Endothelial cell of umbilical vein (primary cell): ENCODE results near the gene PTGER2. TPM values are rescaled to one million over a fixed set of nuclear protein-coding genes. Genes with fewer than 3 reads are reported as not detected.

Experiments
- BruUV-seq: library from RNA; stranded (reverse); fragments of 400-500 nt; replicated peaks from 2 replicates; lab custom pipeline; 2021; lab: Mats Ljungman, UMichigan
- CTCF ChIA-PET: fragments of 300-600, 350-600 bp; sonication (Branson Sonifier 250); formaldehyde crosslinking; loops from one replicate; lab custom pipeline; 2021; ENCODE audit warnings: antibody characterized with exemption, inconsistent platforms; lab: Charles Lee
- POLR2A ChIA-PET: fragments of 300-600, 350-600 bp; sonication (Branson Sonifier 250); formaldehyde crosslinking; loops from one replicate; lab custom pipeline; 2021; ENCODE audit warnings: antibody characterized with exemption, inconsistent platforms; lab: Charles Lee
- DNase-seq: peaks from one replicate; pipeline ENCODE4 v3.0.0-alpha.2; 2011; ENCODE audit warnings: low read depth, low spot score
- FAIRE-seq: peaks from 2 replicates; lab custom pipeline; 2011; peaks lifted over from hg19 to GRCh38; lab: Jason Lieb, UNC
- H2AFZ ChIP-seq: 2 replicates; pipeline ENCODE4 v1.6.0; 2012; ENCODE audit warnings: low read depth, low read length, control low read depth, inconsistent platforms
- H3K27ac ChIP-seq: 2 replicates; pipeline ENCODE4 v1.5.1; 2011; ENCODE audit warnings: low read depth, mild to moderate bottlenecking, control low read depth, low read length, moderate library complexity; ENCODE audit not compliant: insufficient read depth
- H3K27me3 ChIP-seq, 2 experiments: 2 replicates each; pipeline versions ENCODE4 v1.6.0 to v1.6.1; 2011; ENCODE audit warnings: low read length in 2 of 2, mixed read lengths in 1 of 2; ENCODE audit not compliant: control insufficient read depth in 2 of 2, insufficient read depth in 2 of 2
- H3K36me3 ChIP-seq, 2 experiments: 2 replicates in 1 of 2; 3 replicates in 1 of 2; pipeline ENCODE4 v1.5.1; 2011; ENCODE audit warnings: low read length in 2 of 2, mild to moderate bottlenecking in 1 of 2, moderate library complexity in 1 of 2; ENCODE audit not compliant: control insufficient read depth in 2 of 2, insufficient read depth in 2 of 2; ENCODE audit errors: extremely low read depth in 1 of 2
- H3K4me1 ChIP-seq: 3 replicates; pipeline ENCODE4 v1.5.1; 2011; ENCODE audit warnings: mild to moderate bottlenecking, low read length; ENCODE audit not compliant: control insufficient read depth, insufficient read depth; ENCODE audit errors: extremely low read depth
- H3K4me2 ChIP-seq: 2 replicates; pipeline ENCODE4 v1.6.1; 2011; ENCODE audit warnings: low read length, control low read depth, mixed read lengths; ENCODE audit not compliant: insufficient read depth
- H3K4me3 ChIP-seq, 3 experiments: fragments of 200-600 bp in 1 of 3; sonication (generic), shearing (Covaris generic) in 1 of 3; replicated peaks in 1 of 3; 2 replicates each; pipeline ENCODE4 v1.5.1; 2011 to 2016; ENCODE audit warnings: control low read depth in 3 of 3, low read length in 3 of 3, mild to moderate bottlenecking in 2 of 3, inconsistent platforms in 1 of 3, low read depth in 1 of 3, moderate library complexity in 1 of 3; ENCODE audit not compliant: insufficient read depth in 1 of 3
- H3K79me2 ChIP-seq: 2 replicates; pipeline ENCODE4 v1.6.0; 2012; ENCODE audit warnings: low read length, inconsistent platforms; ENCODE audit not compliant: control insufficient read depth, insufficient read depth
- H3K9ac ChIP-seq: replicated peaks from 2 replicates; pipeline ENCODE3; 2011; ENCODE audit warnings: low read length, control low read depth; ENCODE audit not compliant: insufficient read depth; ENCODE audit errors: extremely low read depth
- H3K9me1 ChIP-seq: replicated peaks from 3 replicates; pipeline ENCODE4 v1.6.0; 2011; ENCODE audit warnings: mild to moderate bottlenecking, low read length; ENCODE audit not compliant: control insufficient read depth, insufficient read depth; ENCODE audit errors: extremely low read depth
- H3K9me3 ChIP-seq: replicated peaks from 2 replicates; pipeline ENCODE4 v1.5.1; 2012; ENCODE audit warnings: low read length, inconsistent platforms; ENCODE audit not compliant: control insufficient read depth, insufficient read depth
- H4K20me1 ChIP-seq: replicated peaks from 2 replicates; pipeline ENCODE3; 2011; ENCODE audit warnings: mild to moderate bottlenecking, low read length; ENCODE audit not compliant: control insufficient read depth, insufficient read depth; ENCODE audit errors: extremely low read depth
- CTCF ChIP-seq, 2 donors: IDR thresholded peaks; 1 replicate in 1 of 2; 2 replicates in 1 of 2; pipeline ENCODE4 v1.5.1; 2011; ENCODE audit warnings: low read length in 2 of 2, mild to moderate bottlenecking in 2 of 2, moderate library complexity in 2 of 2, control low read depth in 1 of 2, inconsistent platforms in 1 of 2, low read depth in 1 of 2; ENCODE audit not compliant: insufficient read depth in 1 of 2; ENCODE audit errors: extremely low read depth in 1 of 2
- EZH2 ChIP-seq: IDR thresholded peaks from 2 replicates; pipeline ENCODE4 v1.6.1; 2012; ENCODE audit warnings: borderline replicate concordance, low read depth, mild to moderate bottlenecking, moderate library complexity, low read length, inconsistent platforms; ENCODE audit not compliant: severe bottlenecking
- FOS ChIP-seq: IDR thresholded peaks from 2 replicates; pipeline ENCODE4 v1.6.1; 2011; ENCODE audit warnings: mild to moderate bottlenecking, low read length, moderate library complexity, borderline replicate concordance; ENCODE audit not compliant: insufficient read depth
- GATA2 ChIP-seq: IDR thresholded peaks from 2 replicates; pipeline ENCODE4 v1.7.0; 2011; ENCODE audit warnings: low read depth, mild to moderate bottlenecking, moderate library complexity, mixed read lengths, low read length; ENCODE audit not compliant: insufficient read length, insufficient read depth
- JUN ChIP-seq: IDR thresholded peaks from 2 replicates; pipeline ENCODE4 v1.6.1; 2011; ENCODE audit warnings: borderline replicate concordance, low read depth; ENCODE audit not compliant: insufficient read length, insufficient read depth
- MAX ChIP-seq: IDR thresholded peaks from 2 replicates; pipeline ENCODE4 v1.6.1; 2011; ENCODE audit not compliant: insufficient read depth, insufficient read length
- MYC ChIP-seq: IDR thresholded peaks from one replicate; pipeline ENCODE4 v1.6.1; 2011; ENCODE audit warnings: mild to moderate bottlenecking, low read depth, low read length
- POLR2A ChIP-seq: IDR thresholded peaks from 2 replicates; pipeline ENCODE4 v1.6.1; 2012; ENCODE audit warnings: low read depth, mild to moderate bottlenecking, control low read depth, low read length
- POLR2AphosphoS5 ChIP-seq: IDR thresholded peaks from 2 replicates; pipeline ENCODE4 v1.6.1; 2012; ENCODE audit warnings: low read depth, mild to moderate bottlenecking, control low read depth, low read length, moderate library complexity; ENCODE audit not compliant: insufficient read depth
- dilution Hi-C: fragments of 300-500 bp; cut with MboI; formaldehyde crosslinking; loops from one replicate; pipeline ENCODE4 v1.15.0; 2019; ENCODE audit warnings: low sequenced_read_pairs; ENCODE audit not compliant: extremely low pct_ligation_motif_present
- intact Hi-C: fragments of 100-400 bp; cut with micrococcal nuclease; formaldehyde crosslinking; loops from one replicate; pipeline ENCODE4 v1.10.0; 2022
- polyA plus RNA-seq, 4 experiments: library from polyadenylated mRNA; depleted of rRNA in 3 of 4; stranded (reverse) in 3 of 4; unstranded in 1 of 4; fragments of >200 nt; gene quantifications; 2 replicates each; pipeline versions ENCODE4 v1.2.1 to v1.2.3, GENCODE V29; 2011 to 2012; ENCODE audit warnings: missing spikeins in 1 of 4
- total RNA-seq: library from RNA; stranded (reverse); gene quantifications from 2 replicates; pipeline ENCODE4 v1.2.3, GENCODE V29; 2021

PTGER2 gene
- total and polyA plus RNA-seq, 2 donors (not counting 3 experiments of a cell fraction or from before 2014, with no cell fraction given), result not detected

- ChIA-PET CTCF (interaction anchor here (1.3 kb wide), 1 partner anchor 20 kb away, joined by 4 read pairs; no protein-coding TSS in a partner anchor), POLR2A (no interaction called here)
- Histone ChIP-seq H2AFZ (no peak overlapping the region), H3K79me2 (no peaks in the 10 kb centered on the region), H3K4me3 (no peak overlapping the region), H3K9ac (no peak overlapping the region), H3K27ac (no peak overlapping the region), H3K9me1 (no peaks in the 10 kb centered on the region), H3K4me2 (no peak overlapping the region), H3K9me3 (no peaks in the 10 kb centered on the region), H3K4me1 (no peaks in the 10 kb centered on the region), H3K36me3 (no peaks in the 10 kb centered on the region), H3K27me3 (peaks cover 25 to 47% of the 10 kb centered on the region in 2 experiments), H4K20me1 (no peaks in the 10 kb centered on the region)
- TF ChIP-seq EZH2, result no peak
- no peak for TF ChIP-seq MAX
- no peak for TF ChIP-seq GATA2
- no peak for TF ChIP-seq FOS
- no peak for TF ChIP-seq JUN
- no peak for TF ChIP-seq POLR2AphosphoS5
- no peak for TF ChIP-seq MYC
- no peak for TF ChIP-seq POLR2A
- no peak for TF ChIP-seq CTCF (IDR thresholded peaks at IDR 0.05; ENCODE audit: extremely low read depth in 1 of 2, insufficient read depth in 1 of 2, low read depth in 1 of 2, low read length in 2 of 2)
- FAIRE-seq (no peak), DNase-seq (no peak)
- no TSS peak for BruUV-seq
- intact Hi-C loops, result no loop called here
- dilution Hi-C loops, result no loop called here
Measured at GRCh38 chr14:52319919-52320318, 5.8 kb downstream of the PTGER2 start.
